T-helper 2 cell treated with Interferon-gamma antibody and Interleukin-4, amounts not matched to agents 5 μg/mL and 100 μg/mL, for 36 hours (primary cell): ENCODE data around the gene MSH6.
A peak's percentile ranks its signal among the peaks of the same experiment; 100 is the strongest.
"Not testable (repeated sequence)": the region's sequence is repeated elsewhere in the genome, so short reads cannot be mapped to it uniquely, and the experiment has no call there.

Source experiments
- DNase-seq: peaks from one replicate; pipeline ENCODE4 v3.0.0; 2021; ENCODE audit warnings: low spot score
- H3K27ac Mint-ChIP-seq: one replicate; pipeline ENCODE4 v1.8.0; 2021; ENCODE audit warnings: mild to moderate bottlenecking, mixed read lengths
- H3K27me3 Mint-ChIP-seq: one replicate; pipeline ENCODE4 v1.8.0; 2021; ENCODE audit warnings: low read depth, mixed read lengths
- H3K36me3 Mint-ChIP-seq: one replicate; pipeline ENCODE4 v1.8.0; 2021; ENCODE audit warnings: low read depth, mixed read lengths
- H3K4me1 Mint-ChIP-seq: one replicate; pipeline ENCODE4 v1.8.0; 2021; ENCODE audit warnings: low read depth, mixed read lengths
- H3K4me3 Mint-ChIP-seq: one replicate; pipeline ENCODE4 v1.8.0; 2022; ENCODE audit warnings: mild to moderate bottlenecking, moderate library complexity, mixed read lengths
- H3K9me3 Mint-ChIP-seq: one replicate; pipeline ENCODE4 v1.8.0; 2021; ENCODE audit warnings: mixed read lengths

MSH6 gene

DNA sequence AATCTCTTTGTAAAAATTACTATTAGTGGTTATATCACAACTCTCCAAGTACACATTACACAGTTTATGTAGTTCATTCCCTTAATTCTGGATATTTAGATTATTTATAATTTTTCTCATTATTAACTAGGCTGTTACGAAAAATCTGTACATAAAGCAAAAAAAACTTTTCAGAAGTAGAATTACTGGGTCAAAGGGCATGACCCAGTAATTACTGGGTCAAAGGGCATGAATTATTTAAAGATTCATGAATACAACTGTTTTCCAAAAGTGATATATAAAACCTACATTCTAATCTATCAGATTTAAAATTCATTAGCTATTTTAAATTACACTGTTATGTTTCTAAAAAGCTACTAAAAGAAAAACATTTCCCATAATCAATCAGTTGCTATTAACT, 55.3 kb downstream of the MSH6 start:
- H3K9me3 Mint-ChIP-seq = no peaks in the 10 kb centered on the region
- H3K27me3 Mint-ChIP-seq = no peaks in the 10 kb centered on the region
- H3K4me3 Mint-ChIP-seq = no peak overlapping the region
- DNase-seq = no peak
- H3K27ac Mint-ChIP-seq = no peak overlapping the region
- H3K4me1 Mint-ChIP-seq = peaks cover 24% of the 10 kb centered on the region
- peaks cover 42% of the 10 kb centered on the region for H3K36me3 Mint-ChIP-seq

- Mint-ChIP-seq H3K27ac (no peak overlapping the region), H3K4me1 (peaks cover 27% of the 10 kb centered on the region), H3K27me3 (no peaks in the 10 kb centered on the region), H3K36me3 (peaks cover 42% of the 10 kb centered on the region), H3K4me3 (no peak overlapping the region), H3K9me3 (no peaks in the 10 kb centered on the region)
- no peak for DNase-seq
Observed at GRCh38 chr2:47838686-47839085, 55.7 kb downstream of the MSH6 start.

DNA sequence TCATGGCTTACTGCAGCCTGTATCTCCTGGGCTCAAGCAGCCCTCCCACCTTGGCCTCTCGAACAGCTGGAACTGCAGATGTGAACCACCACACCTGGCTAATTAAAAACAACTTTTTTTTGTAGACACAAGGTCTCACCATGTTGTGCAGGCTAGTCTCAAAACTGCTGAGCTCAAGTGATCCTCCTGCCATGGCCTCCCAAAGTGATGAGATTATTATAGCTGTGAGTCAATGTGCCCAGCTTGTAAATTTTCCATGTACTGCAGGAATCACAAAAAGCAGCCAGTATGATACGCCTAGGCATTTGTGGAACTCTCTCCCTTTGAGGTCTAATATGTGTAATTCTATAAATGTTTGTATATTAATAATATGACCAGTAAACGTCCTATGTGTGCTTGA, 59.9 kb downstream of the MSH6 start:
- Mint-ChIP-seq H3K4me1 (peaks cover 20% of the 10 kb centered on the region), H3K27ac (no peak overlapping the region), H3K9me3 (no peaks in the 10 kb centered on the region), H3K36me3 (peaks cover 15% of the 10 kb centered on the region), H3K27me3 (no peaks in the 10 kb centered on the region), H3K4me3 (no peak overlapping the region)
- DNase-seq = no peak

- H3K27ac Mint-ChIP-seq = no peak overlapping the region
- peaks cover 22% of the 10 kb centered on the region for H3K4me1 Mint-ChIP-seq
- H3K36me3 Mint-ChIP-seq = peaks cover 15% of the 10 kb centered on the region
- DNase-seq = no peak
- no peaks in the 10 kb centered on the region for H3K9me3 Mint-ChIP-seq
- H3K27me3 Mint-ChIP-seq = no peaks in the 10 kb centered on the region
- no peak overlapping the region for H3K4me3 Mint-ChIP-seq
Observed at GRCh38 chr2:47843407-47843806, 60.5 kb downstream of the MSH6 start.

GRCh38 chr2:47844162-47844561, 61.2 kb downstream of the MSH6 start:
- Mint-ChIP-seq H3K27ac (peak overlapping the region; percentile 19), H3K27me3 (no peaks in the 10 kb centered on the region), H3K9me3 (no peaks in the 10 kb centered on the region), H3K36me3 (peaks cover 9% of the 10 kb centered on the region), H3K4me1 (peaks cover 19% of the 10 kb centered on the region), H3K4me3 (no peak overlapping the region)
- no peak for DNase-seq

- no peaks in the 10 kb centered on the region for H3K27me3 Mint-ChIP-seq
- no peak overlapping the region for H3K27ac Mint-ChIP-seq
- H3K4me3 Mint-ChIP-seq = no peak overlapping the region
- no peaks in the 10 kb centered on the region for H3K9me3 Mint-ChIP-seq
- DNase-seq = no peak
- H3K4me1 Mint-ChIP-seq = peaks cover 5% of the 10 kb centered on the region
- peaks cover 5% of the 10 kb centered on the region for H3K36me3 Mint-ChIP-seq
Observed at GRCh38 chr2:47849368-47849767, 66.4 kb downstream of the MSH6 start.

GRCh38 chr2:47850198-47850597, 67.3 kb downstream of the MSH6 start:
- DNase-seq = no peak
- peaks cover 5% of the 10 kb centered on the region for H3K36me3 Mint-ChIP-seq
- no peaks in the 10 kb centered on the region for H3K9me3 Mint-ChIP-seq
- H3K27me3 Mint-ChIP-seq = no peaks in the 10 kb centered on the region
- no peak overlapping the region for H3K4me3 Mint-ChIP-seq
- H3K27ac Mint-ChIP-seq = no peak overlapping the region
- peaks cover 5% of the 10 kb centered on the region for H3K4me1 Mint-ChIP-seq

DNA sequence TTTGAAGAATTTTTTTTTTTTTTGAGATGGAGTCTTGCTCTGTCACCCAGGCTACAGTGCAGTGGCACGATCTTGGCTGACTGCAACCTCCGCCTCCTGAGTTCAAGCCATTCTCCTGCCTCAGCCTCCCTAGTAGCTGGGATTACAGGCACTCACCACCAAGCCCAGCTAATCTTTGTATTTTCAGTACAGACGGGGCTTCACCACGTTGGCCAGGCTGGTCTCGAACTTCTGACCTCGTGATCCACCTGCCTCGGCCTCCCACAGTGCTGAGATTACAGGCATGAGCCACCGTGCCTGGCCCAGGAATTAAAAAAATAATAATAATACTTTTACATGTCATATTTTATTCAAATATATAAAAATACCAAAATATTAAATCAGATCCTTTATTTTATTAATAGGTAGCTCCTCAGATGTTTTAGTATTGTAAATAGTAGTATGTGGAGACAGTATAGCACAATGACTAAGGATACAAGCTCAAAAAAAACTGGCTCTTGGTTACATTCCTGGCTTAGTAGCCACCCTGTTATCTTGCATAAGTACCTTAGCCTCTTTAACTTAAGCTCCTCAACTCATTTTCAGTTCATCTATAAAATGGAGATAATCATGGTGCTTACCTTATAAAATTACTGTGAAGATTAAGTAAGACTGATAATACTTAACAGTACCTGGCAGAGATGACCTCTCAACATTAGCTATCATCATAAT, 70.3 kb downstream of the MSH6 start:
- H3K4me3 Mint-ChIP-seq, H3K27ac Mint-ChIP-seq, H3K9me3 Mint-ChIP-seq, H3K27me3 Mint-ChIP-seq, DNase-seq, H3K36me3 Mint-ChIP-seq: not testable (repeated sequence)
- peaks cover 20% of the 10 kb centered on the region for H3K4me1 Mint-ChIP-seq
